K562 (cell line): ENCODE data around the gene ZNF862. TPM values are rescaled to one million over a fixed set of nuclear protein-coding genes. Genes with fewer than 3 reads are reported as not detected.

ENCODE experiments used
- CHCHD3 ChIP-seq: fragments of 250-450 bp; sonication (Bioruptor Pico); IDR thresholded peaks from 2 replicates; pipeline ENCODE4 v2.1.2; 2022; ENCODE audit warnings: mild to moderate bottlenecking
- DPF2 ChIP-seq: fragments of 450-650 bp; IDR thresholded peaks from 2 replicates; pipeline ENCODE4 v1.6.1; 2016
- IFI16 ChIP-seq: fragments of 250-450 bp; sonication (Bioruptor Pico); IDR thresholded peaks from 2 replicates; pipeline ENCODE4 v2.1.2; 2022; ENCODE audit warnings: mild to moderate bottlenecking, inconsistent platforms
- MAFK ChIP-seq: IDR thresholded peaks from 2 replicates; pipeline ENCODE4 v1.6.1; 2011; ENCODE audit warnings: low read length, improper control_type of control experiment
- MCM2 ChIP-seq: fragments of 450-650 bp; IDR thresholded peaks from 2 replicates; pipeline ENCODE4 v1.6.1; 2017; ENCODE audit warnings: low read depth, mild to moderate bottlenecking
- NCOR1 ChIP-seq: fragments of 450-650 bp; IDR thresholded peaks from 2 replicates; pipeline ENCODE4 v1.6.1; 2016; ENCODE audit warnings: mild to moderate bottlenecking, moderate library complexity
- NFATC3 ChIP-seq: fragments of 450-650 bp; IDR thresholded peaks from 2 replicates; pipeline ENCODE4 v1.6.1; 2017; ENCODE audit warnings: mild to moderate bottlenecking
- ZNF384 ChIP-seq: IDR thresholded peaks from 2 replicates; pipeline ENCODE4 v1.6.1; 2012; ENCODE audit warnings: low read depth, low read length, improper control_type of control experiment
- polyA plus RNA-seq, 8 experiments: library from polyadenylated mRNA; depleted of rRNA in 4 of 8; stranded (reverse) in 5 of 8; unstranded in 3 of 8; fragments of >200 nt; fragmentation: Nextera tagmentation in 2 of 8; fragmentation: Illumina TruSeq in 1 of 8; extraction: Ambion mirVana in 2 of 8; extraction: Trizol in 1 of 8; gene quantifications; 2 replicates each; pipeline versions ENCODE4 v1.2.1 to v1.2.3, GENCODE V29; 2011 to 2014; ENCODE audit warnings: inconsistent platforms in 1 of 8, missing spikeins in 1 of 8
- total RNA-seq, 7 experiments: library from RNA; depleted of rRNA in 6 of 7; stranded (reverse); fragments of >200 nt in 6 of 7; fragmentation: Illumina TruSeq in 2 of 7; extraction: Trizol in 2 of 7; gene quantifications; 2 replicates each; pipeline versions ENCODE4 v1.2.1 to v1.2.3, GENCODE V29; 2011 to 2021; ENCODE audit warnings: low replicate concordance in 1 of 7
- TF ChIP-seq, protein P1 (sequence below): fragments of 250-450 bp; sonication (Bioruptor Pico); IDR thresholded peaks from 2 replicates; pipeline ENCODE4 v1.4.0; 2020
- TF ChIP-seq, protein P2 (sequence below): sonication (generic); formaldehyde crosslinking; IDR thresholded peaks from 2 replicates; pipeline ENCODE4 v1.8.1; 2022; ENCODE audit warnings: missing genetic modification reagents
- TF ChIP-seq, protein P3 (sequence below): sonication (generic); formaldehyde crosslinking; IDR thresholded peaks from 2 replicates; pipeline ENCODE4 v1.8.0; 2023; ENCODE audit warnings: missing genetic modification reagents, mild to moderate bottlenecking, borderline replicate concordance
- TF ChIP-seq, protein P4 (sequence below): sonication (generic); formaldehyde crosslinking; IDR thresholded peaks from 2 replicates; pipeline ENCODE4 v1.8.0; 2022; ENCODE audit warnings: mild to moderate bottlenecking, missing genetic modification reagents
- TF ChIP-seq, protein P5 (sequence below): fragments of 450-650 bp; IDR thresholded peaks from 2 replicates; pipeline ENCODE4 v1.6.1; 2016

The ZNF862 gene
- total and polyA plus RNA-seq, 9 of the 15 experiments (the other 6 are each of a cell fraction or from before 2014, with no cell fraction given): 1.1 to 3.9 (median 2.6) TPM

DNA sequence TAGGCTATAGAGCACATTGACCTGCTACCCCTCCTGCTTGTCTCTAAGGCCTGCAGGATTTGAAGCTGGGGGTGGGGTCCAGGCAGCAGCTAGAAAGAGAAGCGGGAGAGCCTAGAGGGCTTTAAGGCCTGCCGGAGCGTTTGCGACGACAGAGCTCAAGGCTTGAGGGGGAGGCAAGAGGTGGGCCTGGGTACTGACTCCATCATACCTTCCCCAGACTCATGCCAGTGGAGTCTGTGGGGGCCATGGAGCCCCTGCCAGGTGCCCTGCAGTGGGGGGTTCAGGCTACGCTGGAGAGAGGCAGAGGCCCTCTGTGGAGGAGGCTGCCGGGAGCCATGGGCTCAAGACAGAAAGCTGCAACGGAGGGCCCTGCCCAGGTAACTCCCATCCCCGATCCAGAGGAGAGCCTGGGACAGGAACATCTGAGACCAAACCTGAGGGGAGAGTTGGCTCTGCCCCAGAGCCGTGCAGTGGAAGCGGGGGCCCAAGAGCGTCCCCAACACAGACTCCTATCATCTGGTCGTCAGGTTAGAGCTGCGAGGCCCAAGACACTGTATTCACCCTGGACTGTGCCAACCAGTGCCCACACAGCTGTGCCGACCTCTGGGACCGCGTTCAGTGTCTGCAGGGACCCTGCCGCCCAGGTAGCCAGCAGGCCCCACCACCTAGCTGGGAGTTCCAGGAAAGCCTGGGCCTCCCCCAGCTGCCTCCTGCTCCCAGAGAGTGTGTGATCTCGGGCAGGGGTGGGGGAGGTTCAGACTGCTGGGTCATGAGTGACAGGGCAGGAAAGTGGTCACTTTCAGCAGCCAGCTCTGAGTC is 13.2 kb upstream of the ZNF862 start (continued):
- TF ChIP-seq, protein P1, sequence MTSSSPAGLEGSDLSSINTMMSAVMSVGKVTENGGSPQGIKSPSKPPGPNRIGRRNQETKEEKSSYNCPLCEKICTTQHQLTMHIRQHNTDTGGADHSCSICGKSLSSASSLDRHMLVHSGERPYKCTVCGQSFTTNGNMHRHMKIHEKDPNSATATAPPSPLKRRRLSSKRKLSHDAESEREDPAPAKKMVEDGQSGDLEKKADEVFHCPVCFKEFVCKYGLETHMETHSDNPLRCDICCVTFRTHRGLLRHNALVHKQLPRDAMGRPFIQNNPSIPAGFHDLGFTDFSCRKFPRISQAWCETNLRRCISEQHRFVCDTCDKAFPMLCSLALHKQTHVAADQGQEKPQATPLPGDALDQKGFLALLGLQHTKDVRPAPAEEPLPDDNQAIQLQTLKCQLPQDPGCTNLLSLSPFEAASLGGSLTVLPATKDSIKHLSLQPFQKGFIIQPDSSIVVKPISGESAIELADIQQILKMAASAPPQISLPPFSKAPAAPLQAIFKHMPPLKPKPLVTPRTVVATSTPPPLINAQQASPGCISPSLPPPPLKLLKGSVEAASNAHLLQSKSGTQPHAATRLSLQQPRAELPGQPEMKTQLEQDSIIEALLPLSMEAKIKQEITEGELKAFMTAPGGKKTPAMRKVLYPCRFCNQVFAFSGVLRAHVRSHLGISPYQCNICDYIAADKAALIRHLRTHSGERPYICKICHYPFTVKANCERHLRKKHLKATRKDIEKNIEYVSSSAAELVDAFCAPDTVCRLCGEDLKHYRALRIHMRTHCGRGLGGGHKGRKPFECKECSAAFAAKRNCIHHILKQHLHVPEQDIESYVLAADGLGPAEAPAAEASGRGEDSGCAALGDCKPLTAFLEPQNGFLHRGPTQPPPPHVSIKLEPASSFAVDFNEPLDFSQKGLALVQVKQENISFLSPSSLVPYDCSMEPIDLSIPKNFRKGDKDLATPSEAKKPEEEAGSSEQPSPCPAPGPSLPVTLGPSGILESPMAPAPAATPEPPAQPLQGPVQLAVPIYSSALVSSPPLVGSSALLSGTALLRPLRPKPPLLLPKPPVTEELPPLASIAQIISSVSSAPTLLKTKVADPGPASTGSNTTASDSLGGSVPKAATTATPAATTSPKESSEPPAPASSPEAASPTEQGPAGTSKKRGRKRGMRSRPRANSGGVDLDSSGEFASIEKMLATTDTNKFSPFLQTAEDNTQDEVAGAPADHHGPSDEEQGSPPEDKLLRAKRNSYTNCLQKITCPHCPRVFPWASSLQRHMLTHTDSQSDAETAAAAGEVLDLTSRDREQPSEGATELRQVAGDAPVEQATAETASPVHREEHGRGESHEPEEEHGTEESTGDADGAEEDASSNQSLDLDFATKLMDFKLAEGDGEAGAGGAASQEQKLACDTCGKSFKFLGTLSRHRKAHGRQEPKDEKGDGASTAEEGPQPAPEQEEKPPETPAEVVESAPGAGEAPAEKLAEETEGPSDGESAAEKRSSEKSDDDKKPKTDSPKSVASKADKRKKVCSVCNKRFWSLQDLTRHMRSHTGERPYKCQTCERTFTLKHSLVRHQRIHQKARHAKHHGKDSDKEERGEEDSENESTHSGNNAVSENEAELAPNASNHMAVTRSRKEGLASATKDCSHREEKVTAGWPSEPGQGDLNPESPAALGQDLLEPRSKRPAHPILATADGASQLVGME (CRISPR knock-in tag): no peak
- TF ChIP-seq NFATC3 (no peak), CHCHD3 (CRISPR knock-in tag) (no peak), NCOR1 (no peak), IFI16 (CRISPR knock-in tag) (no peak), MAFK (peak; percentile 26; the same call in 1 of the 2 replicates), DPF2 (0 out of 2 replicates have a peak, but pooled peaks have one; percentile 29), ZNF384 (no peak), MCM2 (no peak)
- TF ChIP-seq, protein P2, sequence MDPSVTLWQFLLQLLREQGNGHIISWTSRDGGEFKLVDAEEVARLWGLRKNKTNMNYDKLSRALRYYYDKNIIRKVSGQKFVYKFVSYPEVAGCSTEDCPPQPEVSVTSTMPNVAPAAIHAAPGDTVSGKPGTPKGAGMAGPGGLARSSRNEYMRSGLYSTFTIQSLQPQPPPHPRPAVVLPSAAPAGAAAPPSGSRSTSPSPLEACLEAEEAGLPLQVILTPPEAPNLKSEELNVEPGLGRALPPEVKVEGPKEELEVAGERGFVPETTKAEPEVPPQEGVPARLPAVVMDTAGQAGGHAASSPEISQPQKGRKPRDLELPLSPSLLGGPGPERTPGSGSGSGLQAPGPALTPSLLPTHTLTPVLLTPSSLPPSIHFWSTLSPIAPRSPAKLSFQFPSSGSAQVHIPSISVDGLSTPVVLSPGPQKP (CRISPR knock-in tag): no peak
- TF ChIP-seq, protein P3, sequence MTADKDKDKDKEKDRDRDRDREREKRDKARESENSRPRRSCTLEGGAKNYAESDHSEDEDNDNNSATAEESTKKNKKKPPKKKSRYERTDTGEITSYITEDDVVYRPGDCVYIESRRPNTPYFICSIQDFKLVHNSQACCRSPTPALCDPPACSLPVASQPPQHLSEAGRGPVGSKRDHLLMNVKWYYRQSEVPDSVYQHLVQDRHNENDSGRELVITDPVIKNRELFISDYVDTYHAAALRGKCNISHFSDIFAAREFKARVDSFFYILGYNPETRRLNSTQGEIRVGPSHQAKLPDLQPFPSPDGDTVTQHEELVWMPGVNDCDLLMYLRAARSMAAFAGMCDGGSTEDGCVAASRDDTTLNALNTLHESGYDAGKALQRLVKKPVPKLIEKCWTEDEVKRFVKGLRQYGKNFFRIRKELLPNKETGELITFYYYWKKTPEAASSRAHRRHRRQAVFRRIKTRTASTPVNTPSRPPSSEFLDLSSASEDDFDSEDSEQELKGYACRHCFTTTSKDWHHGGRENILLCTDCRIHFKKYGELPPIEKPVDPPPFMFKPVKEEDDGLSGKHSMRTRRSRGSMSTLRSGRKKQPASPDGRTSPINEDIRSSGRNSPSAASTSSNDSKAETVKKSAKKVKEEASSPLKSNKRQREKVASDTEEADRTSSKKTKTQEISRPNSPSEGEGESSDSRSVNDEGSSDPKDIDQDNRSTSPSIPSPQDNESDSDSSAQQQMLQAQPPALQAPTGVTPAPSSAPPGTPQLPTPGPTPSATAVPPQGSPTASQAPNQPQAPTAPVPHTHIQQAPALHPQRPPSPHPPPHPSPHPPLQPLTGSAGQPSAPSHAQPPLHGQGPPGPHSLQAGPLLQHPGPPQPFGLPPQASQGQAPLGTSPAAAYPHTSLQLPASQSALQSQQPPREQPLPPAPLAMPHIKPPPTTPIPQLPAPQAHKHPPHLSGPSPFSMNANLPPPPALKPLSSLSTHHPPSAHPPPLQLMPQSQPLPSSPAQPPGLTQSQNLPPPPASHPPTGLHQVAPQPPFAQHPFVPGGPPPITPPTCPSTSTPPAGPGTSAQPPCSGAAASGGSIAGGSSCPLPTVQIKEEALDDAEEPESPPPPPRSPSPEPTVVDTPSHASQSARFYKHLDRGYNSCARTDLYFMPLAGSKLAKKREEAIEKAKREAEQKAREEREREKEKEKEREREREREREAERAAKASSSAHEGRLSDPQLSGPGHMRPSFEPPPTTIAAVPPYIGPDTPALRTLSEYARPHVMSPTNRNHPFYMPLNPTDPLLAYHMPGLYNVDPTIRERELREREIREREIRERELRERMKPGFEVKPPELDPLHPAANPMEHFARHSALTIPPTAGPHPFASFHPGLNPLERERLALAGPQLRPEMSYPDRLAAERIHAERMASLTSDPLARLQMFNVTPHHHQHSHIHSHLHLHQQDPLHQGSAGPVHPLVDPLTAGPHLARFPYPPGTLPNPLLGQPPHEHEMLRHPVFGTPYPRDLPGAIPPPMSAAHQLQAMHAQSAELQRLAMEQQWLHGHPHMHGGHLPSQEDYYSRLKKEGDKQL (CRISPR knock-in tag): no peak
- TF ChIP-seq, protein P4, sequence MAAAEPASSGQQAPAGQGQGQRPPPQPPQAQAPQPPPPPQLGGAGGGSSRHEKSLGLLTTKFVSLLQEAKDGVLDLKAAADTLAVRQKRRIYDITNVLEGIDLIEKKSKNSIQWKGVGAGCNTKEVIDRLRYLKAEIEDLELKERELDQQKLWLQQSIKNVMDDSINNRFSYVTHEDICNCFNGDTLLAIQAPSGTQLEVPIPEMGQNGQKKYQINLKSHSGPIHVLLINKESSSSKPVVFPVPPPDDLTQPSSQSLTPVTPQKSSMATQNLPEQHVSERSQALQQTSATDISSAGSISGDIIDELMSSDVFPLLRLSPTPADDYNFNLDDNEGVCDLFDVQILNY: 0 out of 2 replicates have a peak, but pooled peaks have one; percentile 38
- TF ChIP-seq, protein P5, sequence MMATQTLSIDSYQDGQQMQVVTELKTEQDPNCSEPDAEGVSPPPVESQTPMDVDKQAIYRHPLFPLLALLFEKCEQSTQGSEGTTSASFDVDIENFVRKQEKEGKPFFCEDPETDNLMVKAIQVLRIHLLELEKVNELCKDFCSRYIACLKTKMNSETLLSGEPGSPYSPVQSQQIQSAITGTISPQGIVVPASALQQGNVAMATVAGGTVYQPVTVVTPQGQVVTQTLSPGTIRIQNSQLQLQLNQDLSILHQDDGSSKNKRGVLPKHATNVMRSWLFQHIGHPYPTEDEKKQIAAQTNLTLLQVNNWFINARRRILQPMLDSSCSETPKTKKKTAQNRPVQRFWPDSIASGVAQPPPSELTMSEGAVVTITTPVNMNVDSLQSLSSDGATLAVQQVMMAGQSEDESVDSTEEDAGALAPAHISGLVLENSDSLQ: peak; percentile 97
